ENCODE results near the gene E2F2.

DNA sequence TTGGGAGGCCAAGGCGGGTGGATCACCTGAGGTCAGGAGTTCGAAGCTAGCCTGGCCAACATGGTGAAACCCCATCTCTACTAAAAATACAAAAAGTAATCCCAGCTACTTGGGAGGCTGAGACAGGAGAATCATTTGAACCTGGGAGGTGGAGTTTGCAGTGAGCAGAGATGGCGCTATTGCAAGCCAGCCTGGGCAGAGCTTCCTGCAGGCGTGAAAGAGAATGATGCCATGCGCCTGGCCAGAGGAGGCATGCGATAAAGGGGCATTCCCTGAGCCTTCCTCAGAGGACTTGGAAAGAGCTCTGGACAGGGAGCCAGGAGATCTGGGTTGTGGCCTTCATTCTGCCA is 3.2 kb downstream of the E2F2 start:
- no peak for TF ChIP-seq POLR2A (IDR thresholded peaks at IDR 0.05)
- TF ChIP-seq, protein P1, sequence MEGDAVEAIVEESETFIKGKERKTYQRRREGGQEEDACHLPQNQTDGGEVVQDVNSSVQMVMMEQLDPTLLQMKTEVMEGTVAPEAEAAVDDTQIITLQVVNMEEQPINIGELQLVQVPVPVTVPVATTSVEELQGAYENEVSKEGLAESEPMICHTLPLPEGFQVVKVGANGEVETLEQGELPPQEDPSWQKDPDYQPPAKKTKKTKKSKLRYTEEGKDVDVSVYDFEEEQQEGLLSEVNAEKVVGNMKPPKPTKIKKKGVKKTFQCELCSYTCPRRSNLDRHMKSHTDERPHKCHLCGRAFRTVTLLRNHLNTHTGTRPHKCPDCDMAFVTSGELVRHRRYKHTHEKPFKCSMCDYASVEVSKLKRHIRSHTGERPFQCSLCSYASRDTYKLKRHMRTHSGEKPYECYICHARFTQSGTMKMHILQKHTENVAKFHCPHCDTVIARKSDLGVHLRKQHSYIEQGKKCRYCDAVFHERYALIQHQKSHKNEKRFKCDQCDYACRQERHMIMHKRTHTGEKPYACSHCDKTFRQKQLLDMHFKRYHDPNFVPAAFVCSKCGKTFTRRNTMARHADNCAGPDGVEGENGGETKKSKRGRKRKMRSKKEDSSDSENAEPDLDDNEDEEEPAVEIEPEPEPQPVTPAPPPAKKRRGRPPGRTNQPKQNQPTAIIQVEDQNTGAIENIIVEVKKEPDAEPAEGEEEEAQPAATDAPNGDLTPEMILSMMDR (IDR thresholded peaks at IDR 0.05 in 4 of 5, conservative IDR thresholded peaks at IDR 0.05 in 1 of 5): no peak

All from gastrocnemius medialis (tissue), 4 donors.